ENCODE data around the gene C1orf146. TPM values are rescaled to one million over a fixed set of nuclear protein-coding genes. Genes with fewer than 3 reads are reported as not detected.
"Not testable (repeated sequence)": the region's sequence is repeated elsewhere in the genome, so short reads cannot be mapped to it uniquely, and the experiment has no call there.

Gene C1orf146
- total RNA-seq, 1 donor from 2014 or later = not detected

- no peak overlapping the region for H3K27ac ChIP-seq
- DNase-seq (no peak), ATAC-seq (no peak)
- H3K4me3 ChIP-seq = no peak overlapping the region
- no peak for TF ChIP-seq CTCF (IDR thresholded peaks at IDR 0.05)
- no peaks in the 10 kb centered on the region for H3K4me1 ChIP-seq
- intact Hi-C loops (cut with DNase I) = no loop called here
- peaks cover 63% of the 10 kb centered on the region for H3K36me3 ChIP-seq
- H3K27me3 ChIP-seq = no peaks in the 10 kb centered on the region
- H3K9me3 ChIP-seq = no peaks in the 10 kb centered on the region
Measured at GRCh38 chr1:92262516-92262915, 44.8 kb downstream of the C1orf146 start.

- Histone ChIP-seq H3K9me3 (no peaks in the 10 kb centered on the region), H3K36me3 (peaks cover 31% of the 10 kb centered on the region), H3K4me3 (no peak overlapping the region), H3K27me3 (no peaks in the 10 kb centered on the region), H3K4me1 (no peaks in the 10 kb centered on the region), H3K27ac (no peak overlapping the region)
- no peak for TF ChIP-seq CTCF (IDR thresholded peaks at IDR 0.05)
- ATAC-seq (no peak), DNase-seq (no peak)
- intact Hi-C loops (cut with DNase I) = no loop called here
Measured at GRCh38 chr1:92273039-92273438, 55.3 kb downstream of the C1orf146 start.

GRCh38 chr1:92274939-92275338 is 57.2 kb downstream of the C1orf146 start:
- no peak overlapping the region for H3K4me3 ChIP-seq
- DNase-seq (no peak), ATAC-seq (no peak)
- no peaks in the 10 kb centered on the region for H3K4me1 ChIP-seq
- no peak for TF ChIP-seq CTCF (IDR thresholded peaks at IDR 0.05)
- H3K9me3 ChIP-seq = no peaks in the 10 kb centered on the region
- intact Hi-C loops (cut with DNase I) = no loop called here
- no peaks in the 10 kb centered on the region for H3K27me3 ChIP-seq
- H3K27ac ChIP-seq = no peak overlapping the region
- peaks cover 21% of the 10 kb centered on the region for H3K36me3 ChIP-seq

GRCh38 chr1:92276082-92276481 is 58.4 kb downstream of the C1orf146 start:
- Histone ChIP-seq H3K4me1 (no peaks in the 10 kb centered on the region), H3K27ac (no peak overlapping the region), H3K4me3 (no peak overlapping the region), H3K9me3 (no peaks in the 10 kb centered on the region), H3K27me3 (no peaks in the 10 kb centered on the region), H3K36me3 (peaks cover 16% of the 10 kb centered on the region)
- TF ChIP-seq CTCF (IDR thresholded peaks at IDR 0.05) = no peak
- intact Hi-C loops (cut with DNase I) = no loop called here
- ATAC-seq (no peak), DNase-seq (no peak)

GRCh38 chr1:92277105-92277723 is 59.5 kb downstream of the C1orf146 start:
- H3K27me3 ChIP-seq = no peaks in the 10 kb centered on the region

GRCh38 chr1:92279781-92280180 is 62.1 kb downstream of the C1orf146 start:
- H3K27ac ChIP-seq; H3K4me1 ChIP-seq; H3K36me3 ChIP-seq; H3K27me3 ChIP-seq; H3K4me3 ChIP-seq; H3K9me3 ChIP-seq; DNase-seq; intact Hi-C loops (cut with DNase I); ATAC-seq: not testable (repeated sequence)

More at GRCh38 chr1:92277105-92277723, 59.5 kb downstream of the C1orf146 start:
- Histone ChIP-seq H3K9me3 (no peaks in the 10 kb centered on the region), H3K36me3 (peaks cover 16% of the 10 kb centered on the region), H3K4me3 (no peak overlapping the region), H3K27ac (no peak overlapping the region), H3K4me1 (no peaks in the 10 kb centered on the region)
- no peak for TF ChIP-seq CTCF (IDR thresholded peaks at IDR 0.05)
- intact Hi-C loops (cut with DNase I) = no loop called here
- DNase-seq (no peak), ATAC-seq (no peak)

GRCh38 chr1:92281411-92281810 is 63.7 kb downstream of the C1orf146 start:
- H3K4me3 ChIP-seq; intact Hi-C loops (cut with DNase I); H3K4me1 ChIP-seq; H3K27ac ChIP-seq; DNase-seq; H3K36me3 ChIP-seq; H3K9me3 ChIP-seq; H3K27me3 ChIP-seq; ATAC-seq: not testable (repeated sequence)

Data from upper lobe of right lung (tissue), 1 donor.